GM18519 (cell line): ENCODE results near the gene PPP2R2D.

Experiments
- ATAC-seq: cut with Tn5 transposase; IDR thresholded peaks from one replicate; pipeline ENCODE4 v1.9.1; 2021; ENCODE audit warnings: mild to moderate bottlenecking, moderate library complexity; ENCODE audit not compliant: unreplicated experiment, low FRiP score

The PPP2R2D gene

GRCh38 chr10:131900350-131901152, at the start of gene PPP2R2D:
TSS of gene PPP2R2D (plus strand) at chr10:131901008. CDS start at chr10:131901149, 141 bp downstream.
- ATAC-seq, result peak; percentile 85

GRCh38 chr10:131851346-131851745, 49.5 kb upstream of the PPP2R2D start:
- no peak for ATAC-seq

GRCh38 chr10:131852176-131852822, 48.5 kb upstream of the PPP2R2D start:
- ATAC-seq, result no peak

- ATAC-seq, result no peak
Observed at GRCh38 chr10:131852823-131853609, 47.8 kb upstream of the PPP2R2D start.

GRCh38 chr10:131853610-131853964, 47.2 kb upstream of the PPP2R2D start:
- no peak for ATAC-seq

- ATAC-seq, result no peak
Observed at GRCh38 chr10:131854579-131855335, 46.1 kb upstream of the PPP2R2D start.

GRCh38 chr10:131855461-131856401, 45.1 kb upstream of the PPP2R2D start:
- no peak for ATAC-seq

- ATAC-seq, result no peak
Observed at GRCh38 chr10:131856441-131857094, 44.2 kb upstream of the PPP2R2D start.

- ATAC-seq, result no peak
Observed at GRCh38 chr10:131857156-131858117, 43.4 kb upstream of the PPP2R2D start.

GRCh38 chr10:131858118-131858515, 42.7 kb upstream of the PPP2R2D start:
- ATAC-seq, result no peak

GRCh38 chr10:131858583-131859340, 42.0 kb upstream of the PPP2R2D start:
- ATAC-seq, result no peak

- ATAC-seq, result no peak
Observed at GRCh38 chr10:131859341-131860020, 41.3 kb upstream of the PPP2R2D start.

- ATAC-seq, result no peak
Observed at GRCh38 chr10:131860311-131860710, 40.5 kb upstream of the PPP2R2D start.

GRCh38 chr10:131860806-131861440, 39.9 kb upstream of the PPP2R2D start:
- no peak for ATAC-seq

- no peak for ATAC-seq
Observed at GRCh38 chr10:131862548-131862947, 38.3 kb upstream of the PPP2R2D start.
